GM18505 (cell line): ENCODE measurements around the gene MMRN2.
"Not testable (repeated sequence)": the region's sequence is repeated elsewhere in the genome, so short reads cannot be mapped to it uniquely, and the experiment has no call there.

Source experiments
- ATAC-seq: cut with Tn5 transposase; IDR thresholded peaks from one replicate; pipeline ENCODE4 v1.9.1; 2021; ENCODE audit not compliant: unreplicated experiment
- POLR2A ChIP-seq: IDR thresholded peaks from 4 replicates; pipeline ENCODE4 v1.6.1; 2011; ENCODE audit warnings: borderline replicate concordance; ENCODE audit not compliant: insufficient read depth, insufficient read length; ENCODE audit errors: extremely low read depth

Gene MMRN2

GRCh38 chr10:86956195-86956847, 1.1 kb downstream of the MMRN2 start:
- ATAC-seq = no peak
- no peak for TF ChIP-seq POLR2A

- ATAC-seq = no peak
- TF ChIP-seq POLR2A = no peak
Measured at GRCh38 chr10:86955501-86956194, 1.8 kb downstream of the MMRN2 start.

- no peak for TF ChIP-seq POLR2A
- no peak for ATAC-seq
Measured at GRCh38 chr10:86954681-86955500, 2.5 kb downstream of the MMRN2 start.

- no peak for TF ChIP-seq POLR2A
- ATAC-seq = no peak
Measured at GRCh38 chr10:86953747-86954680, 3.4 kb downstream of the MMRN2 start.

GRCh38 chr10:86952697-86953096, 4.7 kb downstream of the MMRN2 start:
- not testable (repeated sequence) for ATAC-seq

GRCh38 chr10:86952106-86952505, 5.3 kb downstream of the MMRN2 start:
- no peak for ATAC-seq
- no peak for TF ChIP-seq POLR2A

- no peak for ATAC-seq
- TF ChIP-seq POLR2A = no peak
Measured at GRCh38 chr10:86951184-86951761, 6.1 kb downstream of the MMRN2 start.

GRCh38 chr10:86950349-86950748, 7.1 kb downstream of the MMRN2 start:
- TF ChIP-seq POLR2A = no peak

GRCh38 chr10:86947806-86948205, 9.6 kb downstream of the MMRN2 start:
- not testable (repeated sequence) for ATAC-seq

More at GRCh38 chr10:86950349-86950748, 7.1 kb downstream of the MMRN2 start:
- ATAC-seq = no peak

- no peak for ATAC-seq
- no peak for TF ChIP-seq POLR2A
Measured at GRCh38 chr10:86946213-86947155, 10.9 kb downstream of the MMRN2 start.

- no peak for ATAC-seq
- TF ChIP-seq POLR2A = no peak
Measured at GRCh38 chr10:86945361-86946212, 11.8 kb downstream of the MMRN2 start.

- no peak for TF ChIP-seq POLR2A
- ATAC-seq = no peak
Measured at GRCh38 chr10:86944907-86945306, 12.5 kb downstream of the MMRN2 start.
